Astrocyte (in vitro differentiated cells and primary cell): ENCODE data around the gene PYGB.

Source experiments
- EZH2 ChIP-seq: IDR thresholded peaks from 2 replicates; pipeline ENCODE4 v1.6.1; 2012; ENCODE audit warnings: mild to moderate bottlenecking, low read length, inconsistent platforms; ENCODE audit not compliant: insufficient read depth
- TF ChIP-seq, protein P1 (sequence below): IDR thresholded peaks from 2 replicates; pipeline ENCODE4 v1.5.1; 2011; ENCODE audit warnings: low read depth, mild to moderate bottlenecking, inconsistent platforms, low read length, moderate library complexity; ENCODE audit not compliant: insufficient read depth

GRCh38 chr20:25279403-25279802, 31.5 kb downstream of the PYGB start:
- TF ChIP-seq, protein P1, sequence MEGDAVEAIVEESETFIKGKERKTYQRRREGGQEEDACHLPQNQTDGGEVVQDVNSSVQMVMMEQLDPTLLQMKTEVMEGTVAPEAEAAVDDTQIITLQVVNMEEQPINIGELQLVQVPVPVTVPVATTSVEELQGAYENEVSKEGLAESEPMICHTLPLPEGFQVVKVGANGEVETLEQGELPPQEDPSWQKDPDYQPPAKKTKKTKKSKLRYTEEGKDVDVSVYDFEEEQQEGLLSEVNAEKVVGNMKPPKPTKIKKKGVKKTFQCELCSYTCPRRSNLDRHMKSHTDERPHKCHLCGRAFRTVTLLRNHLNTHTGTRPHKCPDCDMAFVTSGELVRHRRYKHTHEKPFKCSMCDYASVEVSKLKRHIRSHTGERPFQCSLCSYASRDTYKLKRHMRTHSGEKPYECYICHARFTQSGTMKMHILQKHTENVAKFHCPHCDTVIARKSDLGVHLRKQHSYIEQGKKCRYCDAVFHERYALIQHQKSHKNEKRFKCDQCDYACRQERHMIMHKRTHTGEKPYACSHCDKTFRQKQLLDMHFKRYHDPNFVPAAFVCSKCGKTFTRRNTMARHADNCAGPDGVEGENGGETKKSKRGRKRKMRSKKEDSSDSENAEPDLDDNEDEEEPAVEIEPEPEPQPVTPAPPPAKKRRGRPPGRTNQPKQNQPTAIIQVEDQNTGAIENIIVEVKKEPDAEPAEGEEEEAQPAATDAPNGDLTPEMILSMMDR: no peak
- no peak for TF ChIP-seq EZH2
